GM23338 (cell line): Measurements from ENCODE around the gene HAGH. TPM values are rescaled to one million over a fixed set of nuclear protein-coding genes. Genes with fewer than 3 reads are reported as not detected.

ENCODE experiments used
- ATAC-seq: fragments of 200-7000 bp; cut with Tn5 transposase; 3 replicates; pipeline ENCODE4 v1.9.1; 2020
- DNase-seq: peaks from one replicate; pipeline ENCODE4 v3.0.0-alpha.2; 2015; ENCODE audit warnings: low spot score
- H2AFZ ChIP-seq: fragments of 200-600 bp; sonication (generic); 2 replicates; pipeline ENCODE4 v1.8.0; 2016; ENCODE audit warnings: antibody characterized with exemption, mild to moderate bottlenecking, moderate library complexity
- H3F3A ChIP-seq: fragments of 200-600 bp; sonication (generic); replicated peaks from 2 replicates; pipeline ENCODE4 v1.8.0; 2017; ENCODE audit warnings: antibody characterized with exemption, mixed run types, low read depth
- H3K27ac ChIP-seq: fragments of 200-600 bp; sonication (generic); 2 replicates; pipeline ENCODE4 v1.6.1; 2016; ENCODE audit warnings: low read depth
- H3K27me3 ChIP-seq: fragments of 200-600 bp; sonication (generic); 2 replicates; pipeline ENCODE4 v1.8.0; 2016; ENCODE audit warnings: mild to moderate bottlenecking, mixed run types, moderate library complexity; ENCODE audit not compliant: insufficient read depth
- H3K36me3 ChIP-seq: fragments of 200-600 bp; sonication (generic); 2 replicates; pipeline ENCODE4 v1.8.0; 2016; ENCODE audit warnings: mild to moderate bottlenecking; ENCODE audit not compliant: insufficient read depth
- H3K4me1 ChIP-seq: fragments of 200-600 bp; sonication (generic); 2 replicates; pipeline ENCODE4 v1.8.0; 2016; ENCODE audit warnings: mild to moderate bottlenecking, moderate library complexity; ENCODE audit not compliant: insufficient read depth
- H3K4me2 ChIP-seq: fragments of 200-600 bp; sonication (generic); 2 replicates; pipeline ENCODE4 v1.7.1; 2017; ENCODE audit warnings: mixed run types
- H3K4me3 ChIP-seq: fragments of 200-600 bp; sonication (generic); 2 replicates; pipeline ENCODE4 v1.6.1; 2016; ENCODE audit warnings: mixed run types
- H3K79me2 ChIP-seq: fragments of 200-600 bp; sonication (generic); replicated peaks from 2 replicates; pipeline ENCODE4 v1.8.0; 2017; ENCODE audit warnings: mild to moderate bottlenecking; ENCODE audit not compliant: insufficient read depth
- H3K9me2 ChIP-seq: fragments of 200-600 bp; sonication (generic); 2 replicates; pipeline ENCODE4 v1.8.0; 2017; ENCODE audit not compliant: insufficient read depth
- H4K20me1 ChIP-seq: fragments of 200-600 bp; sonication (generic); replicated peaks from 2 replicates; pipeline ENCODE4 v1.8.0; 2017; ENCODE audit warnings: mild to moderate bottlenecking; ENCODE audit not compliant: insufficient read depth
- H3K27ac Mint-ChIP-seq: 2 replicates; pipeline ENCODE4 v1.8.0; 2020; ENCODE audit warnings: inconsistent platforms, mild to moderate bottlenecking, moderate library complexity, mixed read lengths
- H3K27me3 Mint-ChIP-seq: 3 replicates; pipeline ENCODE4 v1.8.0; 2022; ENCODE audit warnings: low read depth, mild to moderate bottlenecking, moderate library complexity, mixed read lengths, inconsistent platforms; ENCODE audit not compliant: insufficient read depth, poor library complexity
- H3K36me3 Mint-ChIP-seq: 3 replicates; pipeline ENCODE4 v1.8.0; 2021; ENCODE audit warnings: low read depth, mild to moderate bottlenecking, inconsistent platforms, moderate library complexity, mixed read lengths
- H3K4me1 Mint-ChIP-seq: 3 replicates; pipeline ENCODE4 v1.8.0; 2020; ENCODE audit warnings: mild to moderate bottlenecking, inconsistent platforms, mixed read lengths
- H3K4me3 Mint-ChIP-seq: 3 replicates; pipeline ENCODE4 v1.8.0; 2021; ENCODE audit warnings: moderate library complexity, mild to moderate bottlenecking, inconsistent platforms, mixed read lengths
- H3K9me3 Mint-ChIP-seq: 3 replicates; pipeline ENCODE4 v1.8.0; 2020; ENCODE audit warnings: moderate library complexity, mild to moderate bottlenecking, inconsistent platforms, mixed read lengths
- CREB1 ChIP-seq: fragments of 250-450 bp; sonication (Bioruptor Pico); IDR thresholded peaks from 2 replicates; pipeline ENCODE4 v1.5.0; 2020; ENCODE audit warnings: low read depth, mild to moderate bottlenecking, moderate library complexity
- CTCF ChIP-seq, 2 experiments: fragments of 200-600 bp in 1 of 2; sonication (generic) in 1 of 2; conservative IDR thresholded peaks; 2 replicates each; pipeline versions ENCODE4 v1.5.1 to v1.6.1; 2016 to 2017; ENCODE audit warnings: antibody characterized with exemption in 2 of 2, low read depth in 2 of 2, mild to moderate bottlenecking in 2 of 2, moderate library complexity in 1 of 2
- ETS1 ChIP-seq: IDR thresholded peaks from 2 replicates; pipeline ENCODE4 v1.6.1; 2016; ENCODE audit warnings: antibody characterized with exemption
- EZH2 ChIP-seq: fragments of 200-600 bp; sonication (generic); IDR thresholded peaks from one replicate; pipeline ENCODE4 v1.8.0; 2017; ENCODE audit warnings: antibody characterized with exemption, mild to moderate bottlenecking, low read depth; ENCODE audit not compliant: unreplicated experiment
- EZH2phosphoT487 ChIP-seq: fragments of 200-600 bp; sonication (generic); IDR thresholded peaks from one replicate; pipeline ENCODE4 v1.8.1; 2018; ENCODE audit warnings: antibody characterized with exemption; ENCODE audit not compliant: unreplicated experiment
- JUNB ChIP-seq: IDR thresholded peaks from one replicate; pipeline ENCODE4 v1.6.1; 2016; ENCODE audit warnings: antibody characterized with exemption; ENCODE audit not compliant: unreplicated experiment
- NANOG ChIP-seq: IDR thresholded peaks from 2 replicates; pipeline ENCODE4 v1.6.1; 2016; ENCODE audit warnings: antibody characterized with exemption, borderline replicate concordance
- POLR2AphosphoS5 ChIP-seq: IDR thresholded peaks from 2 replicates; pipeline ENCODE4 v1.6.1; 2016; ENCODE audit warnings: antibody characterized with exemption, low read depth
- STAT1 ChIP-seq: IDR thresholded peaks from one replicate; pipeline ENCODE4 v1.6.1; 2016; ENCODE audit warnings: antibody characterized with exemption; ENCODE audit not compliant: unreplicated experiment
- ZNF114 ChIP-seq: fragments of 250-450 bp; sonication (Bioruptor Pico); IDR thresholded peaks from 2 replicates; pipeline ENCODE4 v1.5.0; 2020; ENCODE audit warnings: mild to moderate bottlenecking, moderate library complexity
- ZNF331 ChIP-seq: fragments of 250-450 bp; sonication (Bioruptor Pico); IDR thresholded peaks from 2 replicates; pipeline ENCODE4 v1.5.0; 2020; ENCODE audit warnings: low read depth, mild to moderate bottlenecking, moderate library complexity
- polyA plus RNA-seq: library from polyadenylated mRNA; unstranded; fragments of >200 nt; fragmentation: Nextera tagmentation; extraction: Ambion mirVana; gene quantifications from 2 replicates; pipeline ENCODE4 v1.2.1, GENCODE V29; 2016
- total RNA-seq: library from RNA; depleted of rRNA; stranded (reverse); fragments of >200 nt; shearing (Covaris generic); gene quantifications from 2 replicates; pipeline ENCODE4 v1.2.3, GENCODE V29; 2014

The HAGH gene
- total and polyA plus RNA-seq, 2 experiments from 2014 or later: 24.7 to 28.9 TPM

GRCh38 chr16:1820096-1820945 is 6.3 kb downstream of the HAGH start:
- Histone ChIP-seq H3K27ac (no peak overlapping the region), H2AFZ (no peak overlapping the region), H4K20me1 (no peaks in the 10 kb centered on the region; the same call in 1 of the 2 replicates), H3K27me3 (no peaks in the 10 kb centered on the region), H3K4me2 (no peak overlapping the region), H3K4me3 (no peak overlapping the region), H3K79me2 (0 out of 2 replicates have a peak, but pooled peaks cover under 1% of the 10 kb centered on the region), H3K4me1 (no peaks in the 10 kb centered on the region), H3K36me3 (no peaks in the 10 kb centered on the region), H3K9me2 (no peaks in the 10 kb centered on the region), H3F3A (no peaks in the 10 kb centered on the region)
- no peaks in the 10 kb centered on the region for H3K4me1 Mint-ChIP-seq
- TF ChIP-seq EZH2phosphoT487 (no peak), NANOG (no peak)
- no peak overlapping the region for H3K4me3 Mint-ChIP-seq
- no peak overlapping the region for H3K27ac Mint-ChIP-seq
- H3K9me3 Mint-ChIP-seq: no peaks in the 10 kb centered on the region
- ATAC-seq: no peak
- DNase-seq: no peak
- H3K36me3 Mint-ChIP-seq: peaks cover 2% of the 10 kb centered on the region; the same call in 2 of the 3 replicates
- no peaks in the 10 kb centered on the region for H3K27me3 Mint-ChIP-seq

GRCh38 chr16:1819611-1820010 is 7.0 kb downstream of the HAGH start:
- H3K27me3 Mint-ChIP-seq: no peaks in the 10 kb centered on the region
- H3K9me2 ChIP-seq: no peaks in the 10 kb centered on the region
- H3K4me2 ChIP-seq: no peak overlapping the region
- no peaks in the 10 kb centered on the region for H3K4me1 ChIP-seq
- no peaks in the 10 kb centered on the region for H3K27me3 ChIP-seq
- H3K9me3 Mint-ChIP-seq: no peaks in the 10 kb centered on the region
- ATAC-seq: no peak
- H3K36me3 ChIP-seq: no peaks in the 10 kb centered on the region
- no peak overlapping the region for H3K27ac ChIP-seq
- H3K4me1 Mint-ChIP-seq: no peaks in the 10 kb centered on the region
- H3K27ac Mint-ChIP-seq: no peak overlapping the region
- H2AFZ ChIP-seq: no peak overlapping the region
- H4K20me1 ChIP-seq: no peaks in the 10 kb centered on the region; the same call in 1 of the 2 replicates
- H3F3A ChIP-seq: no peaks in the 10 kb centered on the region
- H3K4me3 Mint-ChIP-seq: no peak overlapping the region
- no peak overlapping the region for H3K4me3 ChIP-seq
- peaks cover 6% of the 10 kb centered on the region; the same call in 2 of the 3 replicates for H3K36me3 Mint-ChIP-seq
- no peaks in the 10 kb centered on the region for H3K79me2 ChIP-seq
- no peak for DNase-seq
- TF ChIP-seq ZNF331 (CRISPR knock-in tag) (no peak), CREB1 (CRISPR knock-in tag) (no peak), JUNB (no peak), STAT1 (no peak), ZNF114 (CRISPR knock-in tag) (no peak), CTCF (conservative IDR thresholded peaks at IDR 0.05; ENCODE audit: low read depth in 2 of 2) (no peak), POLR2AphosphoS5 (no peak), EZH2 (no peak), ETS1 (no peak), EZH2phosphoT487 (no peak)
